ENCODE results near the gene CDC42. TPM values are rescaled to one million over a fixed set of nuclear protein-coding genes. Genes with fewer than 3 reads are reported as not detected.
A peak's percentile ranks its signal among the peaks of the same experiment; 100 is the strongest.

CDC42 gene
- polyA plus RNA-seq, 1 donor from 2014 or later = 913 TPM

DNA sequence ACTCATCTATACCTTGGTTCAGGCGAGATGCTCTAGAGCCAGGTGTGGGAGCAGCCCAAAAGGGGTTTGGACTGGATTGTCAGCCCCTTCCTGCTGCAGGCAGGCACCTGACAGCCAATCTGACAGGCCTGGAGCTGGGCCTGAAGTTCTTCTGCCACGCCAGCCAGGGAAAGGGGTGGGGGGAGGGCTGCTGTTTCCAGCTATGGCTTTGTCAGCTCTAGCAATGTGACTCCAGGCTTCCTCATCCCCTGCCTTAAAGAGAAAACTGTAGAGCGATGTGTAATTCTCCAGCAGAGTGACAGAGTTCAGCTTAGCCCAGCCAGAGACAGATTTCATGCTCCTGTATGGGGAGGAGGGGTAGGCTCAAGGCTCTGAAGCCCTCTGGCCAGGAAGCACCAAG, 60.0 kb downstream of the CDC42 start:
- no peaks in the 10 kb centered on the region for H3K9me3 ChIP-seq (ENCODE audit: low read length)
- H3K9me2 ChIP-seq (ENCODE audit: insufficient read depth, low read length) = no peaks in the 10 kb centered on the region
- TF ChIP-seq POLR2AphosphoS5 (IDR thresholded peaks at IDR 0.05) = peak; percentile 32
- TF ChIP-seq, protein P1, sequence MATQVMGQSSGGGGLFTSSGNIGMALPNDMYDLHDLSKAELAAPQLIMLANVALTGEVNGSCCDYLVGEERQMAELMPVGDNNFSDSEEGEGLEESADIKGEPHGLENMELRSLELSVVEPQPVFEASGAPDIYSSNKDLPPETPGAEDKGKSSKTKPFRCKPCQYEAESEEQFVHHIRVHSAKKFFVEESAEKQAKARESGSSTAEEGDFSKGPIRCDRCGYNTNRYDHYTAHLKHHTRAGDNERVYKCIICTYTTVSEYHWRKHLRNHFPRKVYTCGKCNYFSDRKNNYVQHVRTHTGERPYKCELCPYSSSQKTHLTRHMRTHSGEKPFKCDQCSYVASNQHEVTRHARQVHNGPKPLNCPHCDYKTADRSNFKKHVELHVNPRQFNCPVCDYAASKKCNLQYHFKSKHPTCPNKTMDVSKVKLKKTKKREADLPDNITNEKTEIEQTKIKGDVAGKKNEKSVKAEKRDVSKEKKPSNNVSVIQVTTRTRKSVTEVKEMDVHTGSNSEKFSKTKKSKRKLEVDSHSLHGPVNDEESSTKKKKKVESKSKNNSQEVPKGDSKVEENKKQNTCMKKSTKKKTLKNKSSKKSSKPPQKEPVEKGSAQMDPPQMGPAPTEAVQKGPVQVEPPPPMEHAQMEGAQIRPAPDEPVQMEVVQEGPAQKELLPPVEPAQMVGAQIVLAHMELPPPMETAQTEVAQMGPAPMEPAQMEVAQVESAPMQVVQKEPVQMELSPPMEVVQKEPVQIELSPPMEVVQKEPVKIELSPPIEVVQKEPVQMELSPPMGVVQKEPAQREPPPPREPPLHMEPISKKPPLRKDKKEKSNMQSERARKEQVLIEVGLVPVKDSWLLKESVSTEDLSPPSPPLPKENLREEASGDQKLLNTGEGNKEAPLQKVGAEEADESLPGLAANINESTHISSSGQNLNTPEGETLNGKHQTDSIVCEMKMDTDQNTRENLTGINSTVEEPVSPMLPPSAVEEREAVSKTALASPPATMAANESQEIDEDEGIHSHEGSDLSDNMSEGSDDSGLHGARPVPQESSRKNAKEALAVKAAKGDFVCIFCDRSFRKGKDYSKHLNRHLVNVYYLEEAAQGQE (IDR thresholded peaks at IDR 0.05; ENCODE audit: borderline replicate concordance) = no peak
- no peak overlapping the region for H2AFZ ChIP-seq (ENCODE audit: low read depth, low read length)
- no peaks in the 10 kb centered on the region for H3K27me3 ChIP-seq (ENCODE audit: insufficient read depth, low read depth, low read length)
- peak overlapping the region; percentile 28 for H3K27ac ChIP-seq (ENCODE audit: low read length)
- no peak overlapping the region for H3K4me2 ChIP-seq (ENCODE audit: low read length)
- H3K36me3 ChIP-seq (ENCODE audit: insufficient read depth, low read length) = no peaks in the 10 kb centered on the region
- no peaks in the 10 kb centered on the region for H3K79me2 ChIP-seq (replicated peaks; ENCODE audit: insufficient read depth, low read length)
- no peaks in the 10 kb centered on the region for H3F3A ChIP-seq (ENCODE audit: insufficient read depth, low read length, poor library complexity, severe bottlenecking)
- H3K4me3 ChIP-seq (ENCODE audit: low read length) = no peak overlapping the region
- H4K20me1 ChIP-seq (ENCODE audit: insufficient read depth) = no peaks in the 10 kb centered on the region
- peak overlapping the region; percentile 2 for H3K9ac ChIP-seq (ENCODE audit: low read length)

GRCh38 chr1:22114083-22115012, 61.8 kb downstream of the CDC42 start:
- no peaks in the 10 kb centered on the region for H3K9me3 ChIP-seq (ENCODE audit: low read length)
- no peak overlapping the region for H3K4me3 ChIP-seq (ENCODE audit: low read length)
- H3K4me2 ChIP-seq (ENCODE audit: low read length) = no peak overlapping the region
- H3K27me3 ChIP-seq (ENCODE audit: insufficient read depth, low read depth, low read length) = no peaks in the 10 kb centered on the region
- no peaks in the 10 kb centered on the region for H3K36me3 ChIP-seq (ENCODE audit: insufficient read depth, low read length)
- H3K27ac ChIP-seq (ENCODE audit: low read length) = no peak overlapping the region
- no peak overlapping the region for H3K9ac ChIP-seq (ENCODE audit: low read length)
- H3K9me2 ChIP-seq (ENCODE audit: insufficient read depth, low read length) = no peaks in the 10 kb centered on the region
- H3K79me2 ChIP-seq (replicated peaks; ENCODE audit: insufficient read depth, low read length) = no peaks in the 10 kb centered on the region
- H2AFZ ChIP-seq (ENCODE audit: low read depth, low read length) = no peak overlapping the region
- no peaks in the 10 kb centered on the region for H3F3A ChIP-seq (ENCODE audit: insufficient read depth, low read length, poor library complexity, severe bottlenecking)
- H4K20me1 ChIP-seq (ENCODE audit: insufficient read depth) = no peaks in the 10 kb centered on the region
- TF ChIP-seq SMC3 (conservative IDR thresholded peaks at IDR 0.05; ENCODE audit: poor library complexity) = no peak
- TF ChIP-seq EZH2 (IDR thresholded peaks at IDR 0.05; ENCODE audit: borderline replicate concordance, insufficient read depth, low read length, poor library complexity, severe bottlenecking) = no peak
- no peak for TF ChIP-seq POLR2AphosphoS5 (IDR thresholded peaks at IDR 0.05)
- no peak for TF ChIP-seq EP300 (conservative IDR thresholded peaks at IDR 0.05; ENCODE audit: poor library complexity, severe bottlenecking)
- TF ChIP-seq, protein P1 (IDR thresholded peaks at IDR 0.05; ENCODE audit: borderline replicate concordance) = no peak
- TF ChIP-seq TAF1 (IDR thresholded peaks at IDR 0.05; ENCODE audit: low read depth) = no peak
- TF ChIP-seq, protein P2, sequence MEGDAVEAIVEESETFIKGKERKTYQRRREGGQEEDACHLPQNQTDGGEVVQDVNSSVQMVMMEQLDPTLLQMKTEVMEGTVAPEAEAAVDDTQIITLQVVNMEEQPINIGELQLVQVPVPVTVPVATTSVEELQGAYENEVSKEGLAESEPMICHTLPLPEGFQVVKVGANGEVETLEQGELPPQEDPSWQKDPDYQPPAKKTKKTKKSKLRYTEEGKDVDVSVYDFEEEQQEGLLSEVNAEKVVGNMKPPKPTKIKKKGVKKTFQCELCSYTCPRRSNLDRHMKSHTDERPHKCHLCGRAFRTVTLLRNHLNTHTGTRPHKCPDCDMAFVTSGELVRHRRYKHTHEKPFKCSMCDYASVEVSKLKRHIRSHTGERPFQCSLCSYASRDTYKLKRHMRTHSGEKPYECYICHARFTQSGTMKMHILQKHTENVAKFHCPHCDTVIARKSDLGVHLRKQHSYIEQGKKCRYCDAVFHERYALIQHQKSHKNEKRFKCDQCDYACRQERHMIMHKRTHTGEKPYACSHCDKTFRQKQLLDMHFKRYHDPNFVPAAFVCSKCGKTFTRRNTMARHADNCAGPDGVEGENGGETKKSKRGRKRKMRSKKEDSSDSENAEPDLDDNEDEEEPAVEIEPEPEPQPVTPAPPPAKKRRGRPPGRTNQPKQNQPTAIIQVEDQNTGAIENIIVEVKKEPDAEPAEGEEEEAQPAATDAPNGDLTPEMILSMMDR (IDR thresholded peaks at IDR 0.05; ENCODE audit: poor library complexity, severe bottlenecking) = no peak
- TF ChIP-seq RAD21 (conservative IDR thresholded peaks at IDR 0.05) = no peak
- TF ChIP-seq MXI1 (conservative IDR thresholded peaks at IDR 0.05; ENCODE audit: poor library complexity, severe bottlenecking) = no peak

Measured in neural cell (in vitro differentiated cells).